ENCODE measurements around the gene RCAN1. TPM values are rescaled to one million over a fixed set of nuclear protein-coding genes. Genes with fewer than 3 reads are reported as not detected.
A peak's percentile ranks its signal among the peaks of the same experiment; 100 is the strongest.

The RCAN1 gene
- total RNA-seq, 1 donor from 2014 or later: 11.1 TPM

DNA sequence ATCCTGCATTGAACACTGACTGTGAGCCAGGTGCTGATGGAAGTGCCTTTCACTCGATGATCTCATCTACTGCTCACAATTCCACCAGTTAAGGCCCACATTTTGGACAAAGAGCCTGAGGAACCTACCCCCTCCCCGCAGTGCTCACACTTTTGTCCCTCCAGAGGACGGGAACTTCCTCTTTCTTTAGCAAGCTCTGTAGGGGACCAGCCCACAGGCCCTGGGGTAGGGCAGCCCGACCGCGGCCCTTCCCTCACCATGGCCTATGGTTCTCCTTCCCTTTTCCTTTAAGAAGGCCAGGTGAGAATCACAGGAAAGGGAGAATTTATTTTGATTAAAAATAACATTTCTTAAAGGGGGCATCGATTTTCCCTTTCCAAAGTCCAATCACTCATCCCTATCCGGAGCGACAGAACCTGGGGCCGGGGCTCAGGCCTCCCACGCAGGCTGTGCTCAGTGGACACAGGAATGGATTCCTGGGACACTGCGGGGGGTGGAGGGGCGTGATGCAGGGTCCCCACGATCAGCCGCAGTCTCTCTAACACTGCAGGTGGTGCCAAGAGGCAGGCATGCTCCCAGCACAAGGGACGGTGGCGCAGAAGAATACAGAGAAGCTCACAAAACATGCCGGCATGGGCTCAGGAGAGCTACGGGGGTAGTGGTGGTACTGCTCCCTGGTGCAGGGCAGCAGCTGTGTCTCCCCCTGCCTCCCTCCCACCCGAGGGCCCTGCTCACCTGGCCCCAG lies 94.0 kb downstream of the RCAN1 start:
- intact Hi-C loops (cut with micrococcal nuclease): no loop called here
- no peaks in the 10 kb centered on the region for H3K36me3 Mint-ChIP-seq (ENCODE audit: low read depth)
- H3K27me3 Mint-ChIP-seq (ENCODE audit: insufficient read depth): no peaks in the 10 kb centered on the region
- H3K4me1 Mint-ChIP-seq (ENCODE audit: low read depth): peaks cover 30% of the 10 kb centered on the region
- no peaks in the 10 kb centered on the region for H3K9me3 Mint-ChIP-seq
- no peak overlapping the region for H3K4me3 Mint-ChIP-seq
- no peak overlapping the region for H3K27ac Mint-ChIP-seq
- no peak for DNase-seq (ENCODE audit: low spot score)

DNA sequence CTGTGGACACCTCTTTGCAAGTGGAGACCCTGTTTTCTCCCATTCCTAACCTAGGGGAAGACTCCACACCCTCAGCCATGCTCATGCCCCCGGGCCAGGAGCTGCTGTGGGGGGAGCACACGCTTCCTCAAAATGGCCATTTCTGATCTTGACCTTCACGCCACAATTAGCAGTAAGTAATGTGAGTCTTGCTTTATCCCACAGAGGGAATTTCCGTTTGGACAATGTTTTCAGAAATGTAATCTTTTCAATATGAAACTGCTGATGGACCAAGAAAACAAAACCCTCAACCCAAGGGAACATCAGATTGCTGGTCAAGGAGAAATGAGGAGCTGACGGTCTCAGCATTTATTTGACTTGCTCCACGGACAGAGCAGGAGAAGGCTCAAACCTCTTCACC lies 94.6 kb downstream of the RCAN1 start:
- DNase-seq (ENCODE audit: low spot score): no peak
- intact Hi-C loops (cut with micrococcal nuclease): no loop called here
- Mint-ChIP-seq H3K27me3 (ENCODE audit: insufficient read depth) (no peaks in the 10 kb centered on the region), H3K36me3 (ENCODE audit: low read depth) (no peaks in the 10 kb centered on the region), H3K9me3 (no peaks in the 10 kb centered on the region), H3K27ac (no peak overlapping the region), H3K4me1 (ENCODE audit: low read depth) (peaks cover 30% of the 10 kb centered on the region), H3K4me3 (no peak overlapping the region)

DNA sequence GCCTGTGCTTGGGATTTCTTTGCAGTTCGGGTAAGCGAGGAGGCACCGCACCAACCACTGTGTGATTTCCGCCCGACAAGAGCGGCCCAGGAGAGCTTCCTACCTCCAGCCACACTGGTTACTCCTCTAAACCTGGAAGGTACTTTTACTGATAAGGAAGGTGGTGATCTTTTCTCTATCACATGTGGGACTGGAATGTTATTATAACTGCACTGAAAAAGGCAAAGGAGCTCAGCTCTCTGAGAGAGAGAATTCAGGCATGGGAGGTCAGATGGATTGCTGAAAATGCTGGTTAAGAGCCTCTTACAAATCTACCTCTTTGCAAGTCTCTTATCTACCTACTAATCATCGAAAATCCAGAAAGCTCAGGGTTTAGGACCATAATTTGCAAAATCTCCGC lies 95.2 kb downstream of the RCAN1 start:
- no peak overlapping the region for H3K4me3 Mint-ChIP-seq
- H3K27ac Mint-ChIP-seq: no peak overlapping the region
- H3K4me1 Mint-ChIP-seq (ENCODE audit: low read depth): peaks cover 30% of the 10 kb centered on the region
- no peaks in the 10 kb centered on the region for H3K36me3 Mint-ChIP-seq (ENCODE audit: low read depth)
- peaks cover 2% of the 10 kb centered on the region for H3K27me3 Mint-ChIP-seq (ENCODE audit: insufficient read depth)
- intact Hi-C loops (cut with micrococcal nuclease): no loop called here
- DNase-seq (ENCODE audit: low spot score): no peak
- H3K9me3 Mint-ChIP-seq: no peaks in the 10 kb centered on the region

DNA sequence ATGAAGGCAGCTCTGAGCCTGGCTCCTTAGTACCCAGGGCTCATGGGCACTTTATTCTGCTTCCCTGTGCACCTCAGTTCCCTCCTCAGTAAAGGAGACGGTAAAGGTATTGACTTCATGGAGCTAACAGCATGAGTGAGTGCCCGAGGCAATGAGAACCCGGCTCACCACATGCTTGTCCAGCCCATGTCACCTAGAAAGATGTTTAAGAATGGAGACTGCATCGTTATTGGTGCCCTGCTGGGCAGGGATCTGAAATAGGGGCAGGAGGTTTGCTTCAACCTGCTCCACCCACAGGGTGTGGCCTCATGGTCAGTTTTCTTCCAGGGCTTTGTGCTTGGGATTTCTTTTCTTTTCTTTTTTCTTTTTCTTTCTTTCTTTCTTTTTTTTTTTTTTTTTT lies 95.9 kb downstream of the RCAN1 start:
- H3K27me3 Mint-ChIP-seq (ENCODE audit: insufficient read depth): peaks cover 2% of the 10 kb centered on the region
- H3K36me3 Mint-ChIP-seq (ENCODE audit: low read depth): no peaks in the 10 kb centered on the region
- no peak for DNase-seq (ENCODE audit: low spot score)
- H3K27ac Mint-ChIP-seq: no peak overlapping the region
- no peak overlapping the region for H3K4me3 Mint-ChIP-seq
- intact Hi-C loops (cut with micrococcal nuclease): no loop called here
- peaks cover 30% of the 10 kb centered on the region for H3K4me1 Mint-ChIP-seq (ENCODE audit: low read depth)
- H3K9me3 Mint-ChIP-seq: no peaks in the 10 kb centered on the region

DNA sequence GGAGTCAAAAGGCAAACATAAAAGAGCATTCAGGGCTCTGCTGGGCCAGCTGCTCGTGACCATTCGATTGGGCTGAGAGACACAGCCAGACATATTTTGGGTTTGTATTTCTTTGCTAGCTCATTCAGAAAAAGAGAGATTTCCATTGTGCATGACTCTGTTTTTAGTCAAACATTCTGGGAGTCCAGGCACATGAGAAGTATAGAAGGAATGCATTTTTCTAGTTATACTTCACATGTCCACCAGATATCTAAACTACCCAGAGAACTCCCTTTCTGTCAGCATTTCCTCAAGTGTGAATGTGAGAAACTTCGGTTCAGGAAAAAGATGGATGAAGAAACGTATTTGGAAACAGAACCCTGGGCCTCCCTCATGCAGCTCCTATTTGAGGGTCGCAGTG lies 96.6 kb downstream of the RCAN1 start:
- Mint-ChIP-seq H3K9me3 (no peaks in the 10 kb centered on the region), H3K4me1 (ENCODE audit: low read depth) (peaks cover 30% of the 10 kb centered on the region), H3K4me3 (no peak overlapping the region), H3K27ac (no peak overlapping the region), H3K27me3 (ENCODE audit: insufficient read depth) (peaks cover 2% of the 10 kb centered on the region), H3K36me3 (ENCODE audit: low read depth) (no peaks in the 10 kb centered on the region)
- no peak for DNase-seq (ENCODE audit: low spot score)
- intact Hi-C loops (cut with micrococcal nuclease): no loop called here

DNA sequence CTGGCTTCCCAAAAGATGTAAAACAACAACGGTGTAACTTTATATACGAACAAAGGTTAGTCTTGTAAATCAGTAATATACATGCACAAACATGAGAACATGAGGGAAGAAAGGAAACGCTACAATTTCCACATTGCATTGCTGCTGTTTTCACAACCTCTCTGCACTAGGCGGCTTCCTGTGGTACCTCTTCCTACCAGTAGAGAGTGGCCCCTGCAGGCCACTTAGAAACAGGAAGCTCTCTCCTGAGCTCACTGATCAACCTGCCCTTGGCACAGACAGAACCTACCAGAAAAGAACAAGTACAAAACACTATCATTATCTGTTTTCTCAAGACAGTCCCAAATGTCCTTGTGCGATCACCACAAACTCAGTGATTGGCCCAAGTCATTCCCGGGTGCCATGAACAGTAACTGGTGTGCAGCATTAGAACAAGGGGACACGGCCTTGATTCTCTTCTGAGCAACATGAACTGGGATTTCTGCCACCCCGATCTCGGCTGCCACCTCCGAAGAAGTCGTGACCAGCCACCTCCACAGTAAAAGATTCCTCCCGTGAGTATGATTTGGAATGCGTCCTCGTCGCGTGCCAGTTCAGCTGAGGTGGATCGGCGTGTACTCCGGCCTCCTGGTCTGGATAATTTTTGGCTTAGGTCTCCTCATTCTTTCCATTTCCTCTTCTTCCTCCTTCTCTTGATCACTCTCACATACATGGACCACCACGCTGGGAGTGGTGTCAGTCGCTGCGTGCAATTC lies 97.2 kb downstream of the RCAN1 start:
- Mint-ChIP-seq H3K4me1 (ENCODE audit: low read depth) (peaks cover 25% of the 10 kb centered on the region), H3K27ac (peak overlapping the region; percentile 50), H3K4me3 (no peak overlapping the region), H3K27me3 (ENCODE audit: insufficient read depth) (peaks cover 2% of the 10 kb centered on the region), H3K36me3 (ENCODE audit: low read depth) (no peaks in the 10 kb centered on the region), H3K9me3 (no peaks in the 10 kb centered on the region)
- intact Hi-C loops (cut with micrococcal nuclease): loop anchor here (1.0 to 2.0 kb wide), 2 partner anchors 9 to 35 kb away; no protein-coding TSS in a partner anchor
- peak; percentile 7 for DNase-seq (ENCODE audit: low spot score)

DNA sequence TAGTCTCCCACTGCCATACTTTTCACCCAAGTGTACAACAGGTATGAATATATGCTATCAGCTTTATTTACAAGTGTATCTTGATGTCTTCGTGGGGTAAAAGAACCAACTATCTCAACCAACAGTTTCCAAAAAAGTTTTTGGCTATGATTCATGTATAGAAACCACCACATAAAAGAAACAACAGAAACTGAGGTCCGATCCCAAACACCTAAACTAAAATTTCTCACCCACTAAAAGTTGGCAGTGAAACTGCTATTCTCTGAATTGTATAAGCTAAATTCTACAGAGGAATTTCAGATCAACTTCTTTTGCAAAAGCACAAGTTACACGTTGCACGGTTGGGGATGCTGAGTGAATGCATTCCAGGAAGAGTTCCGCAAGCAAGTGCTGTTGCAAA lies 97.9 kb downstream of the RCAN1 start:
- DNase-seq (ENCODE audit: low spot score): no peak
- no peaks in the 10 kb centered on the region for H3K9me3 Mint-ChIP-seq
- H3K27me3 Mint-ChIP-seq (ENCODE audit: insufficient read depth): peaks cover 2% of the 10 kb centered on the region
- H3K36me3 Mint-ChIP-seq (ENCODE audit: low read depth): no peaks in the 10 kb centered on the region
- peaks cover 21% of the 10 kb centered on the region for H3K4me1 Mint-ChIP-seq (ENCODE audit: low read depth)
- intact Hi-C loops (cut with micrococcal nuclease): loop anchor here (1.0 to 2.0 kb wide), 2 partner anchors 9 to 36 kb away; no protein-coding TSS in a partner anchor
- H3K4me3 Mint-ChIP-seq: no peak overlapping the region
- H3K27ac Mint-ChIP-seq: no peak overlapping the region

DNA sequence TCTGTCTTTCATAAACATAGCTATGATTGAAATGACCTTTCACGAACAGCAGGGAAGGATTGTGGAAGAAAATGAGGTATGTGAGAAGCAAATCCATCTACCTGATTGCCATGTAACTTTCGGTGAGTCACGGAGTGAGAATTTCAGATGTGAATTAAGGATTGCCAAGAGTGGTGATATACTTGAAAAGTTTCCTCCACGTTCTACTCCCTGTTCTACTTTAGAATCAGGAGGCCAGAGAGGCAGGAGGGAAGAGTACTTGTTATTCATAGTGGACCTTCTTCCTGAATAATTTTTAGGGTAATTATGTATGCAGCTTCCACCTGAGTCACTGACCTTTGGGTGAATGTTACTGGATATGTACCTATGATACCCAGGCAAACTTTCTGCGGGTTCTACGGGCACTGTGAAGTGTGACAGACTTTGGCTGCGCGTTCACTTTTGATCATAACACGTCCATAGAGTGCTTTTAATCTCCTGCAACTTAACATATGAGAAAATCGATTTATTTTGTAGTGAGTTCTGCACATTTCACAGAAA lies 100.3 kb downstream of the RCAN1 start:
- Mint-ChIP-seq H3K9me3 (no peaks in the 10 kb centered on the region), H3K4me1 (ENCODE audit: low read depth) (peaks cover 19% of the 10 kb centered on the region), H3K27ac (no peak overlapping the region), H3K36me3 (ENCODE audit: low read depth) (no peaks in the 10 kb centered on the region), H3K27me3 (ENCODE audit: insufficient read depth) (peaks cover 2% of the 10 kb centered on the region), H3K4me3 (no peak overlapping the region)
- intact Hi-C loops (cut with micrococcal nuclease): no loop called here
- DNase-seq (ENCODE audit: low spot score): no peak

DNA sequence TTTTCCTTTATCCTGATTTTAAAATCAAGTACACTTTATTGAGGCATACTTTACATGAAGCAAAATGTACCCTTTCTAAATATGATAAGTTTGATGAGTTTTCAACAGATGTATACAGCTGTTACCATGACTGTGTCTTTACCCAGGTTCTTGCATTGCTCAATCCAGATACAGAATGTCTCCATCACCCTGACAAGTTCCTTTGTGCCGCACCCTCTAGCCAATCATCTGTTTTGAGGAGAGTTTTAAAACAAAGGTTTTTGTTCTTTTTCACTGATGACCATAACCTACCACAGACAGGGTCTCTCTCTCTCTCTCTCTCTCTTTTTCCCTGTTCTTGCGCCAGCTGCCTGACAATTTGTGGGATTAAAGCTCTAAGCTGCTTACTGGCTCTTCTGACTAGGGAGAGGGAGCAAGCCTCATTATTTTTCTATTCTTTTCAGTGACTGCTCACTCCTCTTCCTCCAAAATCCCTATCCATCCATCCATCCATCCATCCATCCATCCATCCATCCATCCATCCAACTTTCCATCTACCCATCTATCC lies 101.7 kb downstream of the RCAN1 start:
- peaks cover 18% of the 10 kb centered on the region for H3K4me1 Mint-ChIP-seq (ENCODE audit: low read depth)
- intact Hi-C loops (cut with micrococcal nuclease): no loop called here
- no peak for DNase-seq (ENCODE audit: low spot score)
- peaks cover 2% of the 10 kb centered on the region for H3K27me3 Mint-ChIP-seq (ENCODE audit: insufficient read depth)
- no peaks in the 10 kb centered on the region for H3K36me3 Mint-ChIP-seq (ENCODE audit: low read depth)
- H3K4me3 Mint-ChIP-seq: no peak overlapping the region
- H3K27ac Mint-ChIP-seq: no peak overlapping the region
- no peaks in the 10 kb centered on the region for H3K9me3 Mint-ChIP-seq

DNA sequence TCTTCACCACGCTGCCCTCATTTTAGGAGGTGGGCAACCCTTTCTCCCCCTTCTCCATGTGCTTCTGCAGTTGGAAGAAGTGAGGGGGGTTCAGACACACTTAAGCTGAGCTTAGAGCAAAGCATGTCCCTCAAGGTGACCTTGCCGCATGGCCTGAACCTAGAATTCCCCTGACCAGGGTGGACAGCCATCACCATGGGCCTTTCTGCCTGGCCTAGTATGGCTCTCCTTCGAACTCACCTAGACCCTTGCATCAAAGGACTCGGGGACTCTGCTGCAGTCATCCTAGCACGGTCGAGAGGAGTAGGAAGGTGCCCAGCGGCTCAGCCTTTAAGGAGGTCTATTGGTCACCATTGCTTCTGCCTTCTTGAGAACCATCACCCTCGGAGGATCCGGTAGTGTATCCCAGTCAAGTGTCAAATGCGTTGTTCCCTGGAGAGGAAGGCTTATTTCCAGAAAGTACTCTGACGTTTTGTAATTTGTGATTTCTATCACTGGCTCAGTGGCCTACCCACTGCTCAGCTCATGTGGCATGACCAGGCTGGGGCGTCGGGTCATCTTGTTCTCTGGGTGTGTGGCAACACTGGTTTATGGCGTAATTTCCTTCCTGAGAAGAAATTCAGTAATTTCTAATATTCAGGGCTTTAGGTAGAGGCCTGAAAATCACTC lies 103.0 kb downstream of the RCAN1 start, which contains the start of gene KCNE1:
TSS of gene KCNE1 (minus strand) at position 424 of the 669 bp plus-strand sequence. CDS start 62,576 bp downstream, outside the sequence.
- H3K4me3 Mint-ChIP-seq: no peak within 1 kb of the TSS
- peaks cover 2% of the 10 kb centered on the region for H3K27me3 Mint-ChIP-seq (ENCODE audit: insufficient read depth)
- no peak within 1 kb of the TSS for H3K27ac Mint-ChIP-seq
- H3K4me1 Mint-ChIP-seq (ENCODE audit: low read depth): peaks cover 5% of the 10 kb centered on the region
- intact Hi-C loops (cut with micrococcal nuclease): no loop called here
- no peaks in the 10 kb centered on the region for H3K9me3 Mint-ChIP-seq
- no peaks in the 10 kb centered on the region for H3K36me3 Mint-ChIP-seq (ENCODE audit: low read depth)
- DNase-seq (ENCODE audit: low spot score): no peak

DNA sequence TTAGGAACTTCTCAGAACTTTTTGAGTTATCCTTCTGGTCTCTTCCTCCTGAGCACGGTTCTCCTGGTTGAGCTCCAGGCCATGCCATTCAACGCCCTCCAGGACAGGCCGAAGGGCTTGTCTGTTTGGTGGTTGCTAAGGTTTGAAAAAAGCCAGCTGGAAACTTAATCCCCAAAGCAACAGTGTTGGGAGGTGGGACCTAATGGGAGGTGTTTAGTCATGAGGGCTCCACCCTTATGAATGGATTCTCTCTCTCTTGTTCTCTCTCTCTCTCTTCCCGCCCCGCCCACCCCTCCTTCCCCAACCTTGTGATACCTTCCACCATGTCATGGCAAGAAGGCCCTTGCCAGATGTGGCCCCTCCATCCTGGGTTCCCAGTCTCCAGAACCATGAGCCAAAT lies 103.7 kb downstream of the RCAN1 start:
- Mint-ChIP-seq H3K4me3 (no peak overlapping the region), H3K27ac (no peak overlapping the region), H3K9me3 (no peaks in the 10 kb centered on the region), H3K36me3 (ENCODE audit: low read depth) (no peaks in the 10 kb centered on the region), H3K4me1 (ENCODE audit: low read depth) (no peaks in the 10 kb centered on the region), H3K27me3 (ENCODE audit: insufficient read depth) (peaks cover 2% of the 10 kb centered on the region)
- intact Hi-C loops (cut with micrococcal nuclease): no loop called here
- no peak for DNase-seq (ENCODE audit: low spot score)
